HL-60 (cell line): ENCODE data around the gene SMARCA2.

ENCODE experiments used
- CTCF ChIP-seq: IDR thresholded peaks from one replicate; pipeline ENCODE4 v1.5.1; 2011; ENCODE audit warnings: low read length, control low read depth, inconsistent platforms; ENCODE audit not compliant: insufficient read depth
- POLR2AphosphoS5 ChIP-seq: IDR thresholded peaks from 2 replicates; pipeline ENCODE4 v1.6.1; 2012; ENCODE audit warnings: low read depth
- REST ChIP-seq: IDR thresholded peaks from 2 replicates; pipeline ENCODE4 v1.6.1; 2012; ENCODE audit warnings: low read depth; ENCODE audit not compliant: insufficient replicate concordance

GRCh38 chr9:2181792-2182191, 166.6 kb downstream of the SMARCA2 start:
- peak; percentile 30 for TF ChIP-seq CTCF
- no peak for TF ChIP-seq POLR2AphosphoS5
- no peak for TF ChIP-seq REST
